ENCODE results near the gene GPR137C.

DNA sequence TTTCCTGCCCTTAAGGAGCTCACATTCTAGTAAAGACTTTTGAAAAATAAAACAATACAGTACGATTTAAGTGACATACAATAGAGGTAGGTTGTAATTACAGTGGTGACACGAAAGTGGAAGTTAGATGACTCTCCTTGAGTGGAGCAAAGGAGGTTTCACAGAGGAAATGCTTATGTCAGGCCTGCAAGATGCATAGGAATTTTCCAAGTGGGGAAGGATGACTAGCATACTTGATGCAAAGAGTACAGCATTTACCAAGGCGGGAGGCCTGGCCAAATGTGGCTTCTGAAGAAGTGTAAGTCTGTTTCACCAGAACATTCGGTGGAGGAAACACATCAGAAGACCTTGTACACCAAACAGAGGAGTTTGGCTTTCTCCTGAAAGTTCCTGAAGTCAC is 87.5 kb downstream of the GPR137C start:
- no peak for TF ChIP-seq TCF12 (IDR thresholded peaks at IDR 0.05)
- TF ChIP-seq MXI1 (IDR thresholded peaks at IDR 0.05; ENCODE audit: low read depth, low read length): no peak
- TF ChIP-seq, protein P1, sequence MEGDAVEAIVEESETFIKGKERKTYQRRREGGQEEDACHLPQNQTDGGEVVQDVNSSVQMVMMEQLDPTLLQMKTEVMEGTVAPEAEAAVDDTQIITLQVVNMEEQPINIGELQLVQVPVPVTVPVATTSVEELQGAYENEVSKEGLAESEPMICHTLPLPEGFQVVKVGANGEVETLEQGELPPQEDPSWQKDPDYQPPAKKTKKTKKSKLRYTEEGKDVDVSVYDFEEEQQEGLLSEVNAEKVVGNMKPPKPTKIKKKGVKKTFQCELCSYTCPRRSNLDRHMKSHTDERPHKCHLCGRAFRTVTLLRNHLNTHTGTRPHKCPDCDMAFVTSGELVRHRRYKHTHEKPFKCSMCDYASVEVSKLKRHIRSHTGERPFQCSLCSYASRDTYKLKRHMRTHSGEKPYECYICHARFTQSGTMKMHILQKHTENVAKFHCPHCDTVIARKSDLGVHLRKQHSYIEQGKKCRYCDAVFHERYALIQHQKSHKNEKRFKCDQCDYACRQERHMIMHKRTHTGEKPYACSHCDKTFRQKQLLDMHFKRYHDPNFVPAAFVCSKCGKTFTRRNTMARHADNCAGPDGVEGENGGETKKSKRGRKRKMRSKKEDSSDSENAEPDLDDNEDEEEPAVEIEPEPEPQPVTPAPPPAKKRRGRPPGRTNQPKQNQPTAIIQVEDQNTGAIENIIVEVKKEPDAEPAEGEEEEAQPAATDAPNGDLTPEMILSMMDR (IDR thresholded peaks at IDR 0.05): no peak
- TF ChIP-seq EP300 (IDR thresholded peaks at IDR 0.05; ENCODE audit: borderline replicate concordance in 1 of 2, low read depth in 1 of 2, low read length in 1 of 2): no peak
- no peak for TF ChIP-seq RXRA (IDR thresholded peaks at IDR 0.05; ENCODE audit: borderline replicate concordance, low read depth)
- TF ChIP-seq RAD21 (IDR thresholded peaks at IDR 0.05; ENCODE audit: low read length): no peak
- no peak for TF ChIP-seq TAF1 (IDR thresholded peaks at IDR 0.05; ENCODE audit: borderline replicate concordance, low read depth, low read length)
- TF ChIP-seq SIN3A (IDR thresholded peaks at IDR 0.05; ENCODE audit: borderline replicate concordance, low read depth, low read length): no peak
- no peak for TF ChIP-seq NRF1 (IDR thresholded peaks at IDR 0.05; ENCODE audit: low read depth, low read length)
- TF ChIP-seq ZBTB33 (IDR thresholded peaks at IDR 0.05; ENCODE audit: borderline replicate concordance, low read depth): no peak
- no peak for TF ChIP-seq JUND (IDR thresholded peaks at IDR 0.05)
- TF ChIP-seq FOXM1 (IDR thresholded peaks at IDR 0.05; ENCODE audit: low read depth): no peak
- TF ChIP-seq FOXJ3 (CRISPR knock-in tag; IDR thresholded peaks at IDR 0.05): no peak

Measured in SK-N-SH (cell line).